Measurements from ENCODE around the gene ATAT1.

ATAT1 gene

DNA sequence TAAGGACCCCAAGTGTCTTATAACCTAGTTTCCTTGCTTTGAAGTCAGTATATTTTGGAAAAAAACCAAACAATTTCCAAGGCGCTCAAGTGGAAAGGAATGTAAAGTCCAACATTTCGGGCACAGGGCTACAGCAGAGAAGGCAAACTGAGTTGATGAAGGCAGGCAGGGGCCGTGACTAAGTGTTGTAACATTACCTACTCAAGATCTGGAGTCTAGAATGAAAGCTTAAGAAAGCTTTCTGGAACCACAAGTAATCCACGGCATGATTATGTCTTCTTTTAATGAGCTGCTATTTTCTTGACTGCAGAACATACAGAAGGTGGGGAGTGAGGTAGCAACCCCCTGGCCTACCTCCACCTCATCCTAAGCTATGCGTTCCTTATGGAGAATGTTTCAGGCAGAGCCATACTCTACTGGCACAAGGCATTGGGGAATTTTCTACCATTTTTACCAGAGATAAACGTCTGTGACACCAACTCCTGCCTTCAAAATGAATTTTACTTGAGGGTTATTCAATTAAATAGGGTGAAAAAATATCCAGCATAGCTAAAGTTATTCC, 13.9 kb upstream of the ATAT1 start:
- TF ChIP-seq CTCF (IDR thresholded peaks at IDR 0.05; ENCODE audit: low read depth, low read length): no peak
- H3K4me3 ChIP-seq (ENCODE audit: low read depth, low read length): no peak overlapping the region
- in situ Hi-C loops (cut with HindIII; ENCODE audit: low sequenced_read_pairs): no loop called here
- peak; percentile 82 for DNase-seq (ENCODE audit: low read depth, low spot score)

GRCh38 chr6:30613251-30614043, 13.2 kb upstream of the ATAT1 start:
- in situ Hi-C loops (cut with HindIII; ENCODE audit: low sequenced_read_pairs): no loop called here
- DNase-seq (ENCODE audit: low read depth, low spot score): peak; percentile 21
- H3K4me3 ChIP-seq (ENCODE audit: low read depth, low read length): no peak overlapping the region
- no peak for TF ChIP-seq CTCF (IDR thresholded peaks at IDR 0.05; ENCODE audit: low read depth, low read length)

- TF ChIP-seq CTCF (IDR thresholded peaks at IDR 0.05; ENCODE audit: low read depth, low read length): no peak
- H3K4me3 ChIP-seq (ENCODE audit: low read depth, low read length): peak overlapping the region; percentile 96
- DNase-seq (ENCODE audit: low read depth, low spot score): no peak
- in situ Hi-C loops (cut with HindIII; ENCODE audit: low sequenced_read_pairs): no loop called here
These were observed 12.4 kb upstream of the ATAT1 start for GRCh38 chr6:30614044-30614842.

GRCh38 chr6:30614843-30615218, 11.8 kb upstream of the ATAT1 start:
- in situ Hi-C loops (cut with HindIII; ENCODE audit: low sequenced_read_pairs): no loop called here
- DNase-seq (ENCODE audit: low read depth, low spot score): peak; percentile 99
- peak overlapping the region; percentile 96 for H3K4me3 ChIP-seq (ENCODE audit: low read depth, low read length)
- TF ChIP-seq CTCF (IDR thresholded peaks at IDR 0.05; ENCODE audit: low read depth, low read length): no peak

GRCh38 chr6:30615219-30615957, 11.3 kb upstream of the ATAT1 start:
- in situ Hi-C loops (cut with HindIII; ENCODE audit: low sequenced_read_pairs): no loop called here
- H3K4me3 ChIP-seq (ENCODE audit: low read depth, low read length): peak overlapping the region; percentile 96
- no peak for TF ChIP-seq CTCF (IDR thresholded peaks at IDR 0.05; ENCODE audit: low read depth, low read length)
- DNase-seq (ENCODE audit: low read depth, low spot score): peak; percentile 89
